ENCODE data around the gene TMEM131.
"Not testable (repeated sequence)": the region's sequence is repeated elsewhere in the genome, so short reads cannot be mapped to it uniquely, and the experiment has no call there.

Gene TMEM131

DNA sequence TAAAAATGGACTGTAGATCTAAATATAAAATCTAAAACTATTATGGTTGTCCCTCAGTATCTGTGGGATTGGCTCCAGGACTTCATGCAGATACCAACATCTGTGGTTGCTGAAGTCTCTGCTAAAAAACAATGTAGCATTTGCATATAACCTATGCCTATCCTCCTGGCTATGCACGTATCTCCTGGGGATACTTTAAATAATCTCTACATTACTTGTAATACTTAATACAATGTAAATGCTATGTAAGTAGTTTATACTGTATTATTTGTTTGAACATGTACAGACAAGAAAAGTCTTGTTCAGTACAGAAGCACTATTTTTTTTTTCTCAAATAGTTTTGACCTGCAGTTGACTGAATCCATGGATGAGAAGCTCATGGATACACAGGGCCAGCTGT, 147.4 kb downstream of the TMEM131 start:
- DNase-seq, result no peak

DNA sequence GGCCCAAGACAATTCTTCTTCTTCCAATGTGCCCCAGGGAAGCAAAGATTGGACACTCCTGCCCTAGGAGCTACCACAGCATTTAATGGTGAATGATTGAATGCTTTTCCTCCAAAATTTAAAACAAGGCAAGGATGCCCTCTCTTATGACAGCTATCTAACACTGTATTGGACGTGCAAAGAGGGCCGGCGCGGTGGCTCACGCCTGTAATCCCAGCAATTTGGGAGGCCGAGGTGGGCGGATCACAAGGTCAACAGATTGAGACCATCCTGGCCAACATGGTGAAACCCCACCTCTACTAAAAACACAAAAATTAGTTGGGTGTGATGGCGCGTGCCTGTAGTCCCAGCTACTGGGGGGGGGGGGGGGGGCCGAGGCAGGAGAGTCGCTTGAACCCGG, 149.0 kb downstream of the TMEM131 start:
- DNase-seq, result not testable (repeated sequence)

DNA sequence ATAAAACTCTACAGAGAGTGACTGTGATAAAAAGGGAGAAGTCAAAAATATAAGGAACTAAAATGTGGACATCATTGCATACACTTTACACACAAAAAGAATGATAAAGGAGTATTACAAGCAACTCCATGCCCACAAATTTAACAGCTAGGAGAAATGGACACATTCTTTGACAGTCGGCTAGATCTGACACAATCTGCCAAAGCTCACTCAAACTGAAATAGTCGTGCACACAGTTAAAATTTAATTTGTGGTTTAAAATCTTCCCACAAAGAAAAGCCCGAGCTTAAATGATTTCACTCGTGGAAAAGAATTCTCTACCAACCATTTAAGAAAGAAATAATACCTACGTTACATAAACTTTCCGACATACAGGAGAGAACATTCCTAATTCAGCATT, 149.9 kb downstream of the TMEM131 start:
- no peak for DNase-seq

DNA sequence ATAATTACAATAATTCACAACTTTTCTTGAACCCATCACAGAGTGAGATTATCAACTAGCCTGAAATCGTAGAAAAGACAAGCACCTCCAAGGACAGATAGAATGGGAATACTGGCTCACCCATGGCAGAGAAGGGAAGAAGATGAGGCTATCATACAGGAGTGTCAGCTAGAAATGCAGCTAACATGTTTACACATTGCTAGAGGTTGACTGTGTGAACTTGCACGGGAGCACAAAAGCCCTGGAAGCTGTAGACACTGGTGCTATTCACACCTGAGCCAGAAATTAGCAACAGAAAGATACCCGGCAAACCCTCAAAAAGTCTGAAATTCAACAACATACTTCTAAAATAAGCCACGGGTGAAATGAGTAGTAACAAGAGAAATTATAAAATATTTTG, 150.6 kb downstream of the TMEM131 start:
- DNase-seq, result no peak

DNA sequence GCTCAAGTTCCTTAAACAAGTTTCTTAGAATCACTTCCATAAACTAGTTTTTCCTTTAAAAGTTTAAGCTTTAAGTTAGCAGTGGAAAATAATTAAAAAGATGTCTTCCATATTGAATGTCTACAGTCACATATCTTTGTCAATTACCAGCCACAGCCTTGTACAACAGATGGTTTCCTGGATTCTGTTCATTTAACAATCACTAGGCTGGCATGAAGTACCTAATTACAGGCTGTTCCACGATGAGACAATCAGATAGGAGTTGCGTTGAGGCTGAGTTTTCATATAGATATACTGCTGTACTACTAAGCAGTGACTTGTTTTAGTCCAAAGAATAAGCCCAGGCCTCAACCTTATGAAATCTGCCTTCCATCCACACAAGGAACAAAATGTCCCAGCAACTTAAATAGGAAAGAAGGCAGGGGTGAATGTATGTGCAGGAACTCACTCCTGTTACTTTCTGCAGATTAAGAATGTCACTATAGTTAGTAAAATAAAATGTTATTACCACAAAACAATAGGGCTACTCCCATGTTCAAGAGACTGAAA, 151.4 kb downstream of the TMEM131 start:
- DNase-seq, result peak; percentile 88

DNA sequence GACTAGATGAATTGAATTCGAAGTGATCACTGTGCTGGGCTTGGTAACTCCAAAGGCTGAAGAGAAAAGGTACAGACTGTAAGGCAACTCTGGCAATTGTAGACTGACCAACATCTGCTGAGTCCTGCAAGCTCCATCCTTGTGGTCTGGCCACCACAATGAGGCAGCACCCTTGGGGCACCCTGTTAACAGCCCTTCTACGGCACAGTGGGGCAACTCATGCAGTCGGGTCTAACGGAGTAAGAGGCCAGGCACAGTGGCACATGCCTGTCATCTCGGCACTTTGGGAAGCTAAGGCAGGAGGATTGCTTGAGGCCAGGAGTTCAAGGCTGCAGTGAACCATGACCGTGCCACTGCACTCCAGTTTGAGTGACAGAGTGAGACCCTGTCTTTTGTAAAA, 155.6 kb downstream of the TMEM131 start:
- DNase-seq, result no peak

DNA sequence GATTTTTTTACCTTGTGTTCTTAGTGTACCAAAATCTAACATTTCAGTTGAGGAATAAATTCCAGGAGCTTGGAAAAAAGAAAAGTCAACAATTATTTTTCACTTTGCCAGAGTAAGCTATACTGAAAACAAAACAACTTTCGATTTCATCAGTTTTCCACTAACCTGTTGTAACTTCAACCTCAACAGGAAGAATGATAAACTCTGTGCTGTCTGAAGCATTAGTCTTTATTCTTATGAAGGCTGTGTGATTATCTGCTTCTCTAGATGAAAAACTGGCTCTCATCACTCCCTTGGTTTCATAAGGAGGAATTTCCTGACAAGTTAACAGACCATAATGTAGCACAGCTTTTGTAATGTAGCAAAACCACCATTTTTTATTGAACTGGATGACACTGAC, 161.1 kb downstream of the TMEM131 start:
- no peak for DNase-seq

DNA sequence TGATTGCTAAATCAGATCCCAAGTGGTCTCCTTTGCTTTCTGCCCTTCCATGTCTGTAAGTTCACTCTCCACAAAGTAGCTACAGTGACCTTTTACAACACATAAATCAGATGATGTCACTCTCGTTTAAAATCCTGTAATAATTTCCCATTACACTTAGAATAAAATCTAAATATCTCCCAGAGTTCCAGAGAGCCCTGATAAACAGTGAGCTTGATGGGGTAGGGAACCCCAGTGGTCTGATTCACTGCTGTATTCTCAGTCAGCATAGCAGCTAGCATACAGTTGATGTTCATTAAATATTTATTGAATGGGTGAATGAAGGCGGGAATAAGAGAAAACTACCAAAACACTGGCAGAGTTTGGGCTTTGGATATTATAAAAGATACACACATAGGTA, 164.6 kb downstream of the TMEM131 start:
- no peak for DNase-seq

DNA sequence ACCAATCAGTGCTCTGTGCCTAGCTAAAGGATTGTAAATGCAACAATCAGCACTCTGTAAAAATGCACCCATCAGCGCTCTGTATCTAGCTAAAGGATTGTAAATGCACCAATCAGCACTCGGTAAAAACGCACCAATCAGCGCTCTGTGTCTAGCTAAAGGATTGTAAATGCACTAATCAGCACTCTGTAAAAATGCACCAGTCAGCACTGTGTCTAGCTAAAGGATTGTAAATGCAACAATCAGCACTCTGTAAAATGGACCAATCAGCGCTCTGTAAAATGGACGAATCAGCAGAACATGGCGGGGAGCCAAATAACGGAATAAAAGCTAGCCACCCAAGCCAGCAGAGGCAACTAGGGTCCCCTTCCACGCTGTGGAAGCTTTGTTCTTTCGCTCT, 166.5 kb downstream of the TMEM131 start:
- not testable (repeated sequence) for DNase-seq

DNA sequence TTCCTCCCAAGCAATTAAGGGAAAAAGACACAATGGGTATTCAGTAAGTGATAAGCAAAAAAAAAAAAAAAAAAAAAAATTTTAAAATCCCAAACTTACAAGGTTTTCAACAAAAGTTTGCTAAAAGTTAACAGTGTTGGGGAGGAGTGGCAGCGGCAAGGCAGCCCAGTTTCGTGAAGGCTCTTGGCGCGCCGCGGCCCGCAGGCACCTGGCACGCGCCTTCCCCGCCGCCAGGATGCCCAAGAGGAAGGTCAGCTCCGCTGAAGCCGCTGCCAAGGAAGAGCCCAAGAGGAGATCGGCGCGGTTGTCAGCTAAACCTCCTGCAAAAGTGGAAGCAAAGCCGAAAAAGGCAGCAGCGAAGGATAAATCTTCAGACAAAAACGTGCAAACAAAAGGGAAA, 168.7 kb downstream of the TMEM131 start:
- not testable (repeated sequence) for DNase-seq

DNA sequence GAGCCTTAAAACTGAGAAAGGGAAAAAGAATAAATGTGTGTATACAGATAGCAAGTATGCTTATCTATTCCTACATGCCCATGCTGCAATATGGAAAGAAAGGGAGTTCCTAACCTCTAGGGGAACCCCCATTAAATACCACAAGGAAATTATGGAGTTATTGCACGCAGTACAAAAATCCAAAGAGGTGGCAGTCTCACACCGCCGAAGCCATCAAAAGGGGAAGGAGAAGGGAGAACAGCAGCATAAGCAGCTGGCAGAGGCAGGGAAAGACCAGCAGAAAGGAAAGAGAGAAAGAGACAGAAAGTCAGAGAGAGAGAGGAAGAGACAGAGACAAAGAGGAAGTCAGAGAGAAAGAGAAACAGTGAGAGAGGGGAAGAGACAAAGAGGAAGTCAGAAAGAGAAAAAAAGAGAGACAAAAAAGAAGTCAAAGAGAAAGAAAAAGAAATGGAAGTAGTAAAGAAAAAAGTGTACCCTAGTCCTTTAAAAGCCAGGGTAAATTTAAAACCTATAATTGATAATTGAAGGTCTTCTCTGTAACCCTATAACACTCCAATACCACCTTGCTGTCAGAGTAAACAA, 169.4 kb downstream of the TMEM131 start:
- DNase-seq, result not testable (repeated sequence)

DNA sequence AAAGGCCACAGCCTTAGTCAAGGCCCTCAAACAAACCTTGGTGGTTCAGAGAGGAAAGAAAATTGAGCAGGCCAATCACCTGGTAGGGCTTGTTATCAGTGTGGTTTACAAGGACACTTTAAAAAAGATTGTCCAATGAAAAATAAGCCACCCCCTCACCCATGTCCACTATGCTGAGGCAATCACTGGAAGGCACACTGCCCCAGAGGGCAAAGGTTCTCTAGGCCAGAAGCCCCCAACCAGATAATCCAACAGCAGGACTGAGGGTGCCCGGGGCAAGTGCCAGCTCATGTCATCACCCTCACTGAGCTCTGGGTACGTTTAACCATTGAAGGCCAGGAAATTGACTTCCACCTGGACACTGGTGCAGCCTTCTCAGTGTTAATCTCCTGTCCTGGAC, 171.7 kb downstream of the TMEM131 start:
- not testable (repeated sequence) for DNase-seq

DNA sequence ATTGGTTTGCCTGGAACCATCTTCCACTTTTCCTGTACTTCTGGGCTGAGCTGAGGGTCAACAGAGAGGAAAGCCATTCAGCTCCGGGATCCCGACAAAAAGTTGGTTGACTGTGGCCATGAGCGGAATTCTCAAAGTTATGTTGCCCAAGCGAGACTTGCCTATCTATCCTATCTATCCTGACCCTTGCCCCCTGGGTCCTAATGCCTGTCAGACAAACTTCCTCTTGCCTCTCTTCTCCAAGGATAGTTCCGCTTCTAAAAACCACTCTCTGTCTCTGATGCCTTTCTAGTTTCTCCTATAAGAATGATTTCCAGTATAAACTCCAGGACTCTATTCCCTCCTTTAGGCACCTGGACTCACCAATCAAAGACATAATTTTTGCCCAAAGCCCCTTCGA, 173.9 kb downstream of the TMEM131 start:
- not testable (repeated sequence) for DNase-seq

DNA sequence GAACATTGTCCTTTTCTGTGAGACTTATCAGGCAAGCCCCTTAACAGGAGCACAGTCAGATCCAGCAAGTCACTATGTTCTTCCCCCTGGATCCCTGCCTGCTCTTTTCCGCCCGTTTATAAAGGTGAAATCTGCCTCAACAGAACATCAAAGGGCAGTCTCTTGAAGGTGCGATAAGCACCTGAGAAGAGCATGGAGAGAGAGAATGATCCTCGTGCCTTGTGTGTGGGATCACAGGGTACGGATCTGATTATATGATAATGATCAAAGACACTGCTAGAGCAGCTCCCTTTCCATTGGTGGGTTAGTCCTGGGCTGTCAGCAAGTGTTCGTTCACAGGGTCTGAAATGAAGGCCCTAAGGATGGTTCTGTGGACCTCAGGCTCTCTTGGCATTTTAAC, 176.0 kb downstream of the TMEM131 start:
- DNase-seq, result no peak

DNA sequence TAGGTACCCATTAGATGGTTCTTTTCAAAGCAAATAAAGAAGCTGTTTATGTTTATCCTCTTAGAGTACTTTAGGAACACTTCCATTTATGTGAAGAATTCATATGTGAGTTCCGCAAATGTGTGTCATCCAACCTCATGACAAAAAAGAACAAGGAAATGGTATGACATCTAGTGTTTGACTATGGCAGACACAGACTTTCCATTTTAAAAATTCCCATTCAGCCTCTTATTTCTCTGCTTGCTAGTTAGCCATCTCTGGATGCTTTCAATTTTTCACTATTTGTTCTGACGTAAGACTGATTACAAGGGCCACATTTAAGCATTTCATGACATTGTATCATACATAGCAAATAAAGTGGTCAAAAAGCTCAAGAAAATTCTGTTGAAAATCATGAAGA, 179.3 kb downstream of the TMEM131 start:
- DNase-seq, result no peak

DNA sequence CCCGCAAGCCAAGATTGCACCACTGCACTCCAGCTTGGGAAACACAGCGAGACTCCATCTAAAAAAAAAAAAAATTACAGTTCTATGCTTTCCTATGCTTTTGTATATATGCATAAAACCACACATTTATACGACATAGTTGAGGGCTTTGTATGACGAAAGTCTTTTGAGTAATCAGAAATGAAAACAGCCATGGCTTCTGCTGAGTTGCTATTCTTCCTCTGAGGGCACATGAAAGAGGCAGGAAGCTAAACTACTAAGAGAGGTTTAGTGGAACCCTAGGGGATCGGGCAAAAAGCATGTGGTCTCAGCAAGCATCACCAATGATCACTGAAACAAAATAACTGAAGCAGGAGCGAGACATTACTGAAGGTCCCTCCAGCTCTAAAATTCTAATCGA, 182.8 kb downstream of the TMEM131 start:
- no peak for DNase-seq

DNA sequence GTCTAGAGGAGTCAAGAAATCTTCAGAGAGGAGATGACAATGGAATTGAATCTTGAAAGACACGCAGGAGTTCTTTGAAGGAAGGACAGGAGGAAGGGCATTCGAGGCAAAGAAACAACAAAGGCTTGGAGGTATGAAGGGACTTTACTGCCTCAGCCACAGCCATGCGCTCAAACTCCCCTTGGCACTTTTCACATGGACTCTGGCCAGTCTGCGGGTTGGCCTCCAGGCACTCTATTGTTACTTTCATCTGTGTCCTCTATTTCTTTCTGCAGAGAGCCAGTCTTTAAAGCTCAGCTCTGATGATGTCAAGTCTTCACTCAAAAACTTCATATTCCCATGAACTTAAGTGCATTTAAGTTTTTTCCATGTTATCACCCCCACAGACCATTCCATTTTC, 186.9 kb downstream of the TMEM131 start:
- DNase-seq, result no peak

DNA sequence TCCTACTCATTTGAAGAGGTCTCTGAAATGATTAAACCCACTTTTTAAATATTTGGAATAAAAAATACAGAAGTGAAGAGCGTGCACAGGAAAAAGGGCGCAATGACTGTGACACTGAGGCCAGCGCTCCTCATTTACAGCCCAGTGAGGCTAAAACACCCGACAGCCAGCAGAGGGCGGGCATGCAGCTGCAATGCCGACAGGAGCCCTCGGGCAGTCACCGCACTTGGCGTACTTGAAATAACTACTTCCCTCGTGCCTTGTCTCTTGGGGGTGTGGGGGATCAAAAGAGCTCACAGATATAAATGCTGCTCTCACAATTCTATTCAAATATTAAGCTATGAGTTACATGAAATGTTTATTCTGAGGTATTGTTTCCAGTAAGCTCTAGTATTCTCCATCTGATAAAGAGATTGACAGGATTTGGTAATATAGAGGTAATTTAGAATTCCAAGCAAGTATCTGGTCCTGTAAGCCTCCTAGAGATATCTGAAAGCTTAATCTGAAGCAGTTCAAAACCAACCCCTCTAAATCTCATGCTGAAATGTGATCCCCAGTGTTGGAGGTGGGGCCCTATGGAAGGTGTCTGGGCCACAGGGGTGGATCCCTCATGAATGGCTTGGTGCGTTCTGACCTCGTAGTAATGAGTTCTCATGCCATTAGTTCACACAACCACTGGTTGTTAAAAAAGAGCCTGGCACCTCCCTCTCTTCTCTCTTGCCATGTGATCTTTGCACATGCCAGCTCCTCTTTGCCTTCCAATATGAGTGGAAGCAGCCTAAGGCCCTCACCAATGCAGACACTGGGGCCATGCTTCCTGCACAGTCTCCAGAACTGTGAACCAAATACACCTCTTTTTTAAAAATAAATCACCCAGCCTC, 188.8 kb downstream of the TMEM131 start:
- DNase-seq, result peak; percentile 57

DNA sequence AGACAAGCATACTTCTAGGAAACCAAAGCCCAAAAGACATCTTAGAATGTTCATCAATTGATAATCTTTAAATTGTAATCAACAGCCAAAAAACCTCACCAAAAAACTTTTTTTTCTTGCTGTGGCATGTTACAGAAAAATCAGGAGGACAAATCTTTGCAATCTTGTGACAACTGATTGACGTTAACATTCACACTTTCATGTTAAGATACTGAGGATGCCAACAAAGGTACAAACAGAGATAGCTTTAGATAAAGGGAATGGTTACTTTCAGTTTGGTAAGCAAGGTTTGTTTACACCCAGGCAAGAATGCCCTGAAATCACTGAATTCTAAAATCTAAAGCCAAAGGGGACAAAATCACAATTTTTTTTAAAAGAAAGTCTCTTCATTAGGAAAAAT, 190.0 kb downstream of the TMEM131 start:
- no peak for DNase-seq

DNA sequence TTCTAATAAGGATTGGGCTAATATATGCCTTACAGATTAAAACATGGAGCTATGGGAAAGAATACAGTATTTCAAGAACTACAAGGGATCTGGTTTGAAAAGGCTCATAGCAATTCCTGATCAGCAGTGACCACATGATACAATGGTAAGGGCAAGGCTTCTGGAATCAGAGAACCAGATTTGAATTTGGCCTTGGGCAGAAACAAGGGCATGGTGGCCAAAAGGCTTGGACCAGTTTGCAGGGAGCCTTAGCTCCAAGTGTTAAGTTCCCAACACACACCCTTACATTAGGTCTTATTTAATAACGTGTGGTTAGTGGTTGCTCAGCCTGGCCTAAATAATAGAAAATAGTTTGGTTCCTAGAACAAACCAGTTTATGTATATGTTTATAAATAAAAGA, 194.7 kb downstream of the TMEM131 start:
- no peak for DNase-seq

DNA sequence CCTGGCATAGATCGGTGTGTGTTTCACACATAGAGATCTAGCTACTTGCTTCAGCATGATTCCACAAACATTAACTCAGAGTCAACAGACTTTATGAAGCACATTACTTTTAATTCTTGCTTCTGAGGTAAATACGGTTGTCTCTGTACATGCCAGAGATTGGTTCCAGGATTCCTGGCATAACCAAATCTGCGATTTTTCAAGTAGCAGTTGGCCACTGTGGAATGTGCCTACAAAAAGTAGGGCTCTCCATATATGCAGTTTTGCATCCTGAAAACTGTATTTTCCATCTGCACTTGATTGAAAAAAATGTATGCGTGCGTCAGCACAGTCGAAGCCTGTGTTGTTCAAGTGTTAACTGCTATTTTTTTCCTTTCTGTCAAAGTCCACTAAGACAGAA, 197.3 kb downstream of the TMEM131 start:
- DNase-seq, result no peak

DNA sequence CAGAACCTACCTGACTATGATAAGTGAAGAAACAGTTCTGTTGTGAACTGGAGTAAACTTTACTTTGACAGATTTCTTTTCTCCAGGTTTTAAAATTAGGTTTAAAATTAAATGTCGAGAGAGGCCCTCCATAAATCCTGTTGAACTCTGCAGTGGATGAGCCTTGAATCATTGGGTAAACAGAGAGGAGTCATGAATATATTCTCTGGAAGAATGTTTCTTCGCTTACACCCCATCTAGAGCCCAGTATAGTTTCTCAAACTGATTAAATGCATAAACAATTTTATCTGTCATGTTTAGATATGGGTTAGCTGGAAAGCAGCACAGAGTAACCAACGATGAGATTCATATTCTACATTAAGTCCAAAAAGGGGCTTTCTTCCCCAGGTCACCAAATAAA, 198.4 kb downstream of the TMEM131 start:
- no peak for DNase-seq

DNA sequence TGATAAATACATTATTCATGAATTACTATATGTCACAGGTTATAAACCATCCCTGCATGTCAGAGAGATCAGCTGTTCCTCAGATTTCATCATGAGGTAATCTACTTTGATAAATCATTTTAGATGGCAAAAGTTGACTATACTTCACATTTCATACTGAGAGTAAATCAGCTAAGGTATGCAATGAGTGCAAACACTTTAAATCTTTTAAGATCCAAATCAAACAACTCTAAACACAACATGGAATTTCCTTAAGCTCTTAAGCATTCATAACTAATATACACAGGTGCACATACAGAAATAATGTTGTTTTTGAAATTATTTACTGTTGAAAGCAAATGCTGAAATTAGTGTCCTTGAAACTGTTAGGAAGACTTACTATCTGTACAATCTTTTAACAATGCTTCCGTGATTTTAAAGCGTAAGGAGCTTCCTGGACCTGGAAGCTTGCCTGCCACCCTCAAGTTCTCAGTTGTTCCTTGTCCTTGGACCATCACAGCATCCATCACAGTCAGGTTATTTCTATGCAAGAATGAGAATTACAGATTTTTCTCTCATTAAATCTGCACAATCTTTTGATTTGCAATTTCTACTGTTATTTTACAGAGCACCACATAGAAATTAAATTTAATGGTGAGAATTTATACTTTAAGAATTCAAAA, 199.2 kb downstream of the TMEM131 start:
- DNase-seq, result no peak

DNA sequence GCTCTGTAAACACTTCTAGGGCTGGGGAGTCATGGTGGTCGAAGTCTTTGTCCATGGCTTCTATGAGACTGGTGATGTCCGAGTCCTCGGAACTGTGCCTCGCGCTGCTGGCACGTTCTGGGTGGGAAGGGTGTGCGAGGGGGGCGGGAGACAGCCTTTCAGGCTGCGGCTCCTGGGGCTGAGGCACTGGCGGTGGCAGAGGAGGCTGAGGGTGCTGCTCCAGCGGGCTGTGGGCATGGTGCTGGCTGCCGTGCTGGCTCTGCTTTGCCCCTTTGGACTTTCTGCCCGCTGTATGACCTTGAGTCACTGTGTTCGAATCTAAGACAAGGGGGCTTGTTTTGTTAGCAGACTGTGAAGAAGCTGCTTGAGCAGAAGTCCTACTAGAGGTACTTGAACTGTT, 203.3 kb downstream of the TMEM131 start:
- no peak for DNase-seq
